Left ventricle myocardium inferior (tissue), 1 donor: ENCODE measurements around the gene PITX1. TPM values are rescaled to one million over a fixed set of nuclear protein-coding genes. Genes with fewer than 3 reads are reported as not detected.

Experiments used
- DNase-seq: peaks from one replicate; pipeline ENCODE4 v3.0.0-alpha.2; 2020
- H3K27ac ChIP-seq: fragments of 200-600 bp; replicated peaks from 2 replicates; pipeline ENCODE4 v1.8.0; 2021
- H3K27me3 ChIP-seq: fragments of 200-600 bp; 2 replicates; pipeline ENCODE4 v1.8.0; 2021; ENCODE audit warnings: low read depth
- H3K36me3 ChIP-seq: fragments of 200-600 bp; 2 replicates; pipeline ENCODE4 v1.8.0; 2021
- H3K4me1 ChIP-seq: fragments of 200-600 bp; 2 replicates; pipeline ENCODE4 v1.8.0; 2021
- H3K4me3 ChIP-seq: fragments of 200-600 bp; 2 replicates; pipeline ENCODE4 v1.8.0; 2021; ENCODE audit warnings: mild to moderate bottlenecking, moderate library complexity
- H3K9me3 ChIP-seq: fragments of 200-600 bp; replicated peaks from 2 replicates; pipeline ENCODE4 v1.8.0; 2021
- CTCF ChIP-seq: fragments of 200-600 bp; IDR thresholded peaks from 2 replicates; pipeline ENCODE4 v1.8.0; 2021; ENCODE audit warnings: antibody characterized with exemption, mild to moderate bottlenecking, borderline replicate concordance
- intact Hi-C: fragments of 100-400 bp; cut with micrococcal nuclease; formaldehyde crosslinking; loops from one replicate; pipeline ENCODE4 v1.11.0; 2022
- total RNA-seq: library from RNA; stranded (reverse); fragmentation: NEBNext Ultra II Directional; extraction: Animal tissue kit (Norgen Biotek cat#: 25700); gene quantifications from one replicate; pipeline ENCODE4 v1.2.1, GENCODE V29; 2021
- donor health status: DM: no; HTN: yes; CAD: no; lungs with severe emphysema.

Gene PITX1
- total RNA-seq, 1 donor from 2014 or later: not detected

GRCh38 chr5:135069895-135070657 is 36.0 kb upstream of the PITX1 start:
- DNase-seq: no peak

DNA sequence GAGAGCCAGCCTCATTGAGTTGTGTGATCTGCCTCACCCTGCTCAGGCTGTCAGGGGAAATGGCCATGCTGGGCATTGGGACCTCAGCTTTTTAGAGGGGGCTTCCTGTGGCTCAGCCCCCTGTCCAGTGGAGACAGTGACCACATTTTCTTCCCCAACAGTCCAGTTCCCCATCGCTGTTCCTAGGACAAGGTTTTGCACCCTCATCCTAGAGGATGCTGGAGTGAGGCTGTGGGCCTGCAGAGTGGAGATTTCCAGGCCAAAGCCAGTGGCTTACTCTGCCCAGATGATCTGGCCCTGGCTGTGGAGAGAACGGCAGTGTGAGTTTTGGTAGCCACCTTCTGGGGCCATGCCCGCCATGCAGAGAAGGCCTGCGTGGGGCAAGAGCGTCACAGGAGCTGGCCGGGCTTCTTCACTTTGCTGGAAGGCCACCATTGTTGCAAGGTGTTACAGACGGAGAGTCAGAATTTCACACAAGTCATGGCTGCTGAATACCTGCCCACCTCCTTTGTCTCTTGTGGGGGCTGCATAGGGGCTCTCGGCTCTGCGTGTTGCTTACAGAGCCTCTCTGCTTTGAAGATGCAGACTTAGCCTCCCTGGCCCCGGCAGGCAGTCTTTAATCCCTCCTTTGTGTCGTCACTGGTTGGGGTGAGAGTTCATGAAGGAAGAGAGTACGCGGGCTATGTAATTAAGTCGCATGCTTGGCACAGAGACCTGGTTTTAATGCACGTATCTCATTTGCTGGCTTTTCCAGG is 35.2 kb upstream of the PITX1 start:
- H3K9me3 ChIP-seq: no peaks in the 10 kb centered on the region
- no peak for TF ChIP-seq CTCF
- H3K36me3 ChIP-seq: no peaks in the 10 kb centered on the region
- no peak for DNase-seq
- H3K27me3 ChIP-seq: peaks cover 54% of the 10 kb centered on the region
- no peak overlapping the region for H3K4me3 ChIP-seq
- intact Hi-C loops: no loop called here
- no peaks in the 10 kb centered on the region for H3K4me1 ChIP-seq
- no peak overlapping the region for H3K27ac ChIP-seq

More at GRCh38 chr5:135069895-135070657, 36.0 kb upstream of the PITX1 start:
- H3K4me3 ChIP-seq: no peak overlapping the region
- no peaks in the 10 kb centered on the region for H3K36me3 ChIP-seq
- H3K27ac ChIP-seq: no peak overlapping the region
- TF ChIP-seq CTCF: no peak
- H3K4me1 ChIP-seq: no peaks in the 10 kb centered on the region
- H3K27me3 ChIP-seq: peaks cover 47% of the 10 kb centered on the region
- H3K9me3 ChIP-seq: no peaks in the 10 kb centered on the region
- intact Hi-C loops: no loop called here

DNA sequence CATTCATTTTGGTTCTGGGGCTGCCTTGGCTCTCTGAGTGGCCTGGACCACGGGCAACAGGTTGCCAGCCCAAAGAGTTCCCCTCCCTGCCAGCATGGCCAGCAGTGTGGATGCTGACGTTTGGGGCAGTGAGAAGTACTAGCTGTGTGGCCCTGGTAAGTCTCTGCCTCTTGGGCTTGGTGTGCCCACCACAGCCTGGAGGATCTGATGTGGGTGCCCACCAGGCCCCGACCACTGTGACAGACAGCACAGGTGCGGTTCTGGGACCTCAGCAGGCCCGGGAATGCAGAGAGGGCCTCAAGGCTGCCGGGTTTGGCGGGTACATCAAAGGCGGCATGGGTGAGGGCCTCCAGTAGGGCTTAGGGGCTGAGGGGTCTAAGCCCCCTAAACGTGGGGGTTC is 33.6 kb upstream of the PITX1 start:
- DNase-seq: no peak
- Histone ChIP-seq H3K27me3 (peaks cover 66% of the 10 kb centered on the region), H3K4me1 (no peaks in the 10 kb centered on the region), H3K4me3 (no peak overlapping the region), H3K27ac (no peak overlapping the region), H3K9me3 (no peaks in the 10 kb centered on the region), H3K36me3 (no peaks in the 10 kb centered on the region)
- intact Hi-C loops: no loop called here
- no peak for TF ChIP-seq CTCF

GRCh38 chr5:135066781-135067180 is 32.8 kb upstream of the PITX1 start:
- intact Hi-C loops: no loop called here
- H3K9me3 ChIP-seq: no peaks in the 10 kb centered on the region
- no peaks in the 10 kb centered on the region for H3K4me1 ChIP-seq
- H3K27me3 ChIP-seq: peaks cover 66% of the 10 kb centered on the region
- no peak for TF ChIP-seq CTCF
- no peaks in the 10 kb centered on the region for H3K36me3 ChIP-seq
- DNase-seq: no peak
- H3K27ac ChIP-seq: no peak overlapping the region
- H3K4me3 ChIP-seq: no peak overlapping the region

- Histone ChIP-seq H3K36me3 (no peaks in the 10 kb centered on the region), H3K27ac (no peak overlapping the region), H3K4me1 (no peaks in the 10 kb centered on the region), H3K4me3 (no peak overlapping the region), H3K9me3 (no peaks in the 10 kb centered on the region), H3K27me3 (peaks cover 66% of the 10 kb centered on the region)
- intact Hi-C loops: no loop called here
- no peak for DNase-seq
- no peak for TF ChIP-seq CTCF
Measured at GRCh38 chr5:135065306-135066265, 31.6 kb upstream of the PITX1 start.
